Mesenchymal stem cell (in vitro differentiated cells and primary cell): ENCODE measurements around the gene RCC1.

ENCODE experiments used
- DNase-seq: peaks from one replicate; pipeline ENCODE4 v3.0.0-alpha.2; 2013
- H2AFZ ChIP-seq: one replicate; pipeline ENCODE4 v1.6.1; 2013; ENCODE audit warnings: low read depth, mild to moderate bottlenecking, control low read depth, inconsistent platforms, low read length, moderate library complexity
- H2AK5ac ChIP-seq: 2 replicates; pipeline ENCODE4 v1.6.1; 2013; ENCODE audit warnings: low read length, moderate library complexity, mild to moderate bottlenecking, inconsistent platforms; ENCODE audit not compliant: severe bottlenecking
- H2BK120ac ChIP-seq: one replicate; pipeline ENCODE4 v1.6.1; 2013; ENCODE audit warnings: low read depth, mild to moderate bottlenecking, inconsistent platforms, low read length, moderate library complexity
- H2BK12ac ChIP-seq, 2 experiments: one replicate each; pipeline ENCODE4 v1.6.1; 2013; ENCODE audit warnings: inconsistent platforms in 2 of 2, low read length in 2 of 2, mild to moderate bottlenecking in 2 of 2, moderate library complexity in 2 of 2, control low read depth in 1 of 2
- H2BK15ac ChIP-seq: one replicate; pipeline ENCODE4 v1.6.1; 2013; ENCODE audit warnings: mild to moderate bottlenecking, low read depth, inconsistent platforms; ENCODE audit not compliant: poor library complexity, severe bottlenecking
- H2BK5ac ChIP-seq: 2 replicates; pipeline ENCODE4 v1.6.1; 2013; ENCODE audit warnings: low read depth, mild to moderate bottlenecking, low read length, control low read depth, inconsistent platforms; ENCODE audit not compliant: poor library complexity, severe bottlenecking
- H3K14ac ChIP-seq, 2 experiments: one replicate each; pipeline ENCODE4 v1.6.1; 2013; ENCODE audit warnings: inconsistent platforms in 2 of 2, low read length in 2 of 2, control low read depth in 1 of 2, mild to moderate bottlenecking in 1 of 2, moderate library complexity in 1 of 2
- H3K18ac ChIP-seq, 2 experiments: one replicate each; pipeline ENCODE4 v1.6.1; 2013; ENCODE audit warnings: inconsistent platforms in 2 of 2, low read length in 2 of 2, control low read depth in 1 of 2, low read depth in 1 of 2, mild to moderate bottlenecking in 1 of 2
- H3K23ac ChIP-seq, 2 experiments: one replicate each; pipeline ENCODE4 v1.6.1; 2013; ENCODE audit warnings: inconsistent platforms in 2 of 2, low read length in 2 of 2, mild to moderate bottlenecking in 2 of 2, moderate library complexity in 2 of 2, control low read depth in 1 of 2
- H3K27ac ChIP-seq: 2 replicates; pipeline ENCODE4 v1.5.1; 2013; ENCODE audit warnings: mild to moderate bottlenecking, moderate library complexity, low read length, control low read depth, inconsistent platforms; ENCODE audit not compliant: poor library complexity, severe bottlenecking
- H3K27me3 ChIP-seq, 2 experiments: 2 replicates each; pipeline versions ENCODE4 v1.6.1 to v1.7.0; 2013; ENCODE audit warnings: low read length in 2 of 2, mild to moderate bottlenecking in 2 of 2, moderate library complexity in 2 of 2, control low read depth in 1 of 2, inconsistent platforms in 1 of 2; ENCODE audit not compliant: control insufficient read depth in 1 of 2, insufficient read depth in 1 of 2
- H3K36me3 ChIP-seq, 2 experiments: 2 replicates each; pipeline versions ENCODE4 v1.6.1 to v1.7.0; 2013; ENCODE audit warnings: low read length in 2 of 2, control low read depth in 1 of 2, inconsistent platforms in 1 of 2, low read depth in 1 of 2, mild to moderate bottlenecking in 1 of 2; ENCODE audit not compliant: insufficient read depth in 2 of 2, control insufficient read depth in 1 of 2
- H3K4ac ChIP-seq, 2 experiments: one replicate each; pipeline ENCODE4 v1.6.1; 2013; ENCODE audit warnings: inconsistent platforms in 2 of 2, low read length in 2 of 2, mild to moderate bottlenecking in 2 of 2, moderate library complexity in 2 of 2, control low read depth in 1 of 2, low read depth in 1 of 2
- H3K4me1 ChIP-seq: 2 replicates; pipeline ENCODE4 v1.6.1; 2013; ENCODE audit warnings: low read depth, low read length, control low read depth; ENCODE audit not compliant: control insufficient read depth, insufficient read depth
- H3K4me2 ChIP-seq: 2 replicates; pipeline ENCODE4 v1.6.1; 2013; ENCODE audit warnings: low read length, mild to moderate bottlenecking, inconsistent platforms; ENCODE audit not compliant: poor library complexity, severe bottlenecking
- H3K4me3 ChIP-seq, 2 experiments: 2 replicates each; pipeline versions ENCODE4 v1.5.1 to v1.7.0; 2013; ENCODE audit warnings: low read length in 2 of 2, mild to moderate bottlenecking in 2 of 2, control low read depth in 1 of 2, low read depth in 1 of 2; ENCODE audit not compliant: insufficient read depth in 1 of 2
- H3K79me1 ChIP-seq: replicated peaks from 2 replicates; pipeline ENCODE4 v1.6.1; 2013; ENCODE audit warnings: mild to moderate bottlenecking, control low read depth, low read length, inconsistent platforms; ENCODE audit not compliant: poor library complexity, severe bottlenecking
- H3K9ac ChIP-seq: 2 replicates; pipeline ENCODE4 v1.7.0; 2013; ENCODE audit warnings: mild to moderate bottlenecking, low read length, moderate library complexity
- H3K9me3 ChIP-seq: 2 replicates; pipeline ENCODE4 v1.7.0; 2013; ENCODE audit warnings: mild to moderate bottlenecking, low read length; ENCODE audit not compliant: control insufficient read depth
- H4K8ac ChIP-seq: one replicate; pipeline ENCODE4 v1.6.1; 2013; ENCODE audit warnings: inconsistent platforms, mild to moderate bottlenecking, low read length, moderate library complexity
- H4K91ac ChIP-seq: one replicate; pipeline ENCODE4 v1.6.1; 2013; ENCODE audit warnings: mild to moderate bottlenecking, low read length, inconsistent platforms
- WGBS: methylation state at CpG from one replicate; pipeline ENCODE4 v1.1.7; 2013; ENCODE audit warnings: mixed read lengths; 5-methylcytosine and 5-hydroxymethylcytosine counted together

Gene RCC1

DNA sequence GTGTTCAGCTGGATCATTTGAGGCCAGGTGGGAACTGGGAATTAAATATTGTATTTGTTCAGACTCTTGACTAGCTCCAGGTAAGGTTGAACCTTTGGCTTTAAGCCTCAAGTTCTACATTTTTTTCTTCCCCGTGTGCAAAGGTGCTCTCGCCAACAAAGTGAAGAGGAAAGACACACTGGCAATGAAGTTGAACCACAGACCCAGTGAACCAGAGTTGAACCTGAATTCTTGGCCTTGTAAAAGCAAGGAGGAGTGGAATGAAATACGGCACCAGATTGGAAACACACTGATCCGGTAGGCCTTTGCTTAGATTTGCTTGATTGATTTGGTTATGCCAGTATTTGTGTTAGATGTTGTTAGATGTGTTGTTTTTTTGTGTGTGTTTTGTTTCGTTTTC lies 25.5 kb upstream of the RCC1 start:
- DNase-seq: no peak
- H4K91ac ChIP-seq: no peak overlapping the region
- no peak overlapping the region for H3K27ac ChIP-seq
- H2AFZ ChIP-seq: no peak overlapping the region
- no peaks in the 10 kb centered on the region for H3K4me1 ChIP-seq
- no peak overlapping the region for H2BK5ac ChIP-seq
- H3K36me3 ChIP-seq: peaks cover 45 to 49% of the 10 kb centered on the region in 2 experiments
- no peak overlapping the region for H3K14ac ChIP-seq
- H3K27me3 ChIP-seq: no peaks in the 10 kb centered on the region
- H3K9ac ChIP-seq: no peak overlapping the region
- WGBS: 100% methylated on average over 5 of the region's 5 CpGs
- H2BK15ac ChIP-seq: no peak overlapping the region
- H3K79me1 ChIP-seq: peaks cover 16% of the 10 kb centered on the region
- H3K4ac ChIP-seq: no peak overlapping the region
- H3K4me2 ChIP-seq: no peak overlapping the region
- H2AK5ac ChIP-seq: no peak overlapping the region
- H4K8ac ChIP-seq: no peak overlapping the region
- no peak overlapping the region for H2BK120ac ChIP-seq
- no peak overlapping the region for H3K4me3 ChIP-seq
- H3K23ac ChIP-seq: no peak overlapping the region
- no peaks in the 10 kb centered on the region for H3K9me3 ChIP-seq
- no peak overlapping the region for H2BK12ac ChIP-seq
- H3K18ac ChIP-seq: no peak overlapping the region

DNA sequence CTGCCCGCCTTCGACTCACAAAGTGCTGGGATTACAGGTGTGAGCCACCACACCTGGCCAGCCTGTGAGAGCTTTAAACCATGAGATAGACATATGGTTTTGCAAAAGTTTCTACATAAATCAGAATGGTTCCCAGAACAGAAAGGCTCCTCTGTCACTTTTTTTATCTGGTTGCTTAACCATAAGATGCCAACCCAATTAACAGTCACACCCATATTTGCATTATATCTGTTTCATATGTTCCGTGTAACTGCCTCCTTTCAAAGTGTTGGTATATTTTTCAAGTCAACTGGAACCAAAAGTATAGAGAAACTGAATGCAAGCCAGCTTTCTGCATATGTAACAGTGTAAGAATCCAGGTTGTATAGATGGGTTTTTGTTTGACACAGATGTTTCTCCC lies 23.7 kb upstream of the RCC1 start:
- no peak overlapping the region for H4K91ac ChIP-seq
- H3K4me1 ChIP-seq: no peaks in the 10 kb centered on the region
- H4K8ac ChIP-seq: no peak overlapping the region
- no peak overlapping the region for H3K27ac ChIP-seq
- H3K79me1 ChIP-seq: peaks cover 16% of the 10 kb centered on the region
- H3K18ac ChIP-seq: no peak overlapping the region
- 52% methylated on average over 2 of the region's 3 CpGs for WGBS
- no peak for DNase-seq
- no peaks in the 10 kb centered on the region for H3K27me3 ChIP-seq
- no peak overlapping the region for H2BK15ac ChIP-seq
- H3K4me2 ChIP-seq: no peak overlapping the region
- H2BK12ac ChIP-seq: no peak overlapping the region
- H3K36me3 ChIP-seq: peaks cover 46 to 51% of the 10 kb centered on the region in 2 experiments
- H3K4me3 ChIP-seq: no peak overlapping the region
- no peaks in the 10 kb centered on the region for H3K9me3 ChIP-seq
- H2AFZ ChIP-seq: no peak overlapping the region
- H2BK120ac ChIP-seq: no peak overlapping the region
- H3K9ac ChIP-seq: no peak overlapping the region
- H2AK5ac ChIP-seq: no peak overlapping the region
- H3K23ac ChIP-seq: no peak overlapping the region
- no peak overlapping the region for H3K4ac ChIP-seq
- no peak overlapping the region for H2BK5ac ChIP-seq
- no peak overlapping the region for H3K14ac ChIP-seq

DNA sequence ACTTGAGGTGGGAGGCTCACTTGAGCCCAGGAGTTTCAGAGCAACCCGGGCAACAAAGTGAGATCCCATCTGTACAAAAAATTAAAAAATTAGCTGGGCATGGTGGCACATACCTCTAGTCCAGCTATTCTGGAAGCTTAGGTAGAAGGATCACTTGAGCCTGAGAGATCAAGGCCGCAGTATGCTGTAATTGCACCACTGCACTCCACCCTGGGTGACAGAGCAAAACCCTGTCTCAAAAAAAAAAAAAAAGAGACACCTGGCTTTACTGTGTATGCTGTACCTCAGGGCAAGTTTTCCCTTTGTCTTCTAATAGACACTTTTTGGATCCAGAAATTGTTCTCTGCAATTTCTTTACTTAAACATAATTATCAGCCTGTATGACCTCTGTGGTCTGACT lies 23.1 kb upstream of the RCC1 start:
- WGBS: 97% methylated on average over 2 of the region's 2 CpGs
- no peak for DNase-seq
- Histone ChIP-seq H4K91ac (no peak overlapping the region), H2BK12ac (no peak overlapping the region), H2AFZ (no peak overlapping the region), H3K4me1 (no peaks in the 10 kb centered on the region), H3K18ac (no peak overlapping the region), H3K9me3 (no peaks in the 10 kb centered on the region), H2BK15ac (no peak overlapping the region), H3K23ac (no peak overlapping the region), H3K4ac (no peak overlapping the region), H4K8ac (no peak overlapping the region), H2AK5ac (no peak overlapping the region), H2BK120ac (no peak overlapping the region), H3K27ac (no peak overlapping the region), H3K27me3 (no peaks in the 10 kb centered on the region), H3K4me3 (no peak overlapping the region), H3K36me3 (peaks cover 42 to 46% of the 10 kb centered on the region in 2 experiments), H3K9ac (no peak overlapping the region), H3K4me2 (no peak overlapping the region), H2BK5ac (no peak overlapping the region), H3K79me1 (peaks cover 14% of the 10 kb centered on the region), H3K14ac (no peak overlapping the region)

DNA sequence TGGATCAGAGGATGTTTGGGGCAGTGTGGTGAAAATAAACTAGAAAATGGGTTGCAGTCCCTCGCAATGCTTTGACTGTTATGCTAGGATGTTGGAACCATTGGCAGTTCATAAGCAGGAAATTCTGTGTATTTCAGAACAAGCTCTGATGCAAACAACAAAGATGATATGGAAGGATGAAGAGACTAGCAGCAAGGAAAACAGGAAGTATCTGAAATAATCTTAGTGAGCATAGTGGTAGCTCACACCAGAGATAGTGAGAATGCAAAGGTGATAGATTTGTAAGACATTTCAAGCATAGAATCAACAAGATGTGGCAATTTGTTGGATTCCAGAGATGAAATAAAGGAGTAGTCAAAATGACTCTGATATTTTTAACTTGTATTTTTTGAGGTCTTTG lies 11.1 kb upstream of the RCC1 start:
- 98% methylated on average over 1 of the region's 1 CpG for WGBS
- no peak overlapping the region for H2AK5ac ChIP-seq

More for the DNA sequence above, 11.1 kb upstream of the RCC1 start:
- Histone ChIP-seq H3K4me3 (no peak overlapping the region), H3K79me1 (peaks cover 8% of the 10 kb centered on the region), H3K27ac (no peak overlapping the region), H3K27me3 (no peaks in the 10 kb centered on the region), H4K91ac (no peak overlapping the region), H3K4ac (no peak overlapping the region), H4K8ac (no peak overlapping the region), H2BK120ac (no peak overlapping the region), H2AFZ (no peak overlapping the region), H2BK15ac (no peak overlapping the region), H3K14ac (no peak overlapping the region), H3K23ac (no peak overlapping the region), H2BK12ac (no peak overlapping the region), H2BK5ac (no peak overlapping the region), H3K36me3 (peaks cover 47 to 58% of the 10 kb centered on the region in 2 experiments), H3K18ac (no peak overlapping the region), H3K4me1 (no peaks in the 10 kb centered on the region), H3K9me3 (no peaks in the 10 kb centered on the region), H3K4me2 (no peak overlapping the region), H3K9ac (no peak overlapping the region)
- no peak for DNase-seq
